KMS-11 (cell line): ENCODE measurements around the gene FMNL2.

Source experiments
- H2AFZ ChIP-seq: fragments of 200-600 bp; sonication (generic); 2 replicates; pipeline ENCODE4 v1.6.1; 2016; ENCODE audit warnings: antibody characterized with exemption, mixed run types, low read depth
- H3K27ac ChIP-seq: fragments of 200-600 bp; sonication (generic); 2 replicates; pipeline ENCODE4 v1.6.1; 2016; ENCODE audit warnings: mild to moderate bottlenecking, mixed run types
- H3K27me3 ChIP-seq: fragments of 200-600 bp; sonication (generic); 2 replicates; pipeline ENCODE4 v1.6.1; 2017; ENCODE audit warnings: mild to moderate bottlenecking, low read depth, mixed run types, moderate library complexity; ENCODE audit not compliant: insufficient read depth
- H3K36me3 ChIP-seq: fragments of 200-600 bp; sonication (generic); 2 replicates; pipeline ENCODE4 v1.6.1; 2017; ENCODE audit warnings: mild to moderate bottlenecking, mixed run types; ENCODE audit not compliant: insufficient read depth
- H3K4me1 ChIP-seq: fragments of 200-600 bp; sonication (generic); 2 replicates; pipeline ENCODE4 v1.6.1; 2016; ENCODE audit warnings: mild to moderate bottlenecking, low read depth, mixed run types; ENCODE audit not compliant: poor library complexity, severe bottlenecking
- H3K4me2 ChIP-seq: fragments of 200-600 bp; sonication (generic); 2 replicates; pipeline ENCODE4 v1.7.0; 2016; ENCODE audit warnings: mild to moderate bottlenecking, mixed run types
- H3K4me3 ChIP-seq: fragments of 200-600 bp; sonication (generic); IDR thresholded peaks from 2 replicates; pipeline ENCODE4 v1.6.1; 2017; ENCODE audit warnings: low read depth, low read length, mixed read lengths; ENCODE audit not compliant: insufficient read depth
- H3K79me2 ChIP-seq: fragments of 200-600 bp; sonication (generic); 2 replicates; pipeline ENCODE4 v1.6.1; 2016; ENCODE audit warnings: low read depth, mixed run types; ENCODE audit not compliant: insufficient read depth
- H3K9ac ChIP-seq: fragments of 200-600 bp; sonication (generic); 2 replicates; pipeline ENCODE4 v1.6.1; 2016; ENCODE audit warnings: mild to moderate bottlenecking, mixed run types
- H4K20me1 ChIP-seq: fragments of 200-600 bp; sonication (generic); 2 replicates; pipeline ENCODE4 v1.6.1; 2016; ENCODE audit warnings: mild to moderate bottlenecking, mixed run types; ENCODE audit not compliant: insufficient read depth
- CTCF ChIP-seq: fragments of 200-600 bp; sonication (generic); conservative IDR thresholded peaks from 2 replicates; pipeline ENCODE4 v1.6.1; 2017; ENCODE audit warnings: low read depth, mild to moderate bottlenecking, antibody characterized with exemption, low read length, moderate library complexity, mixed read lengths

Gene FMNL2

GRCh38 chr2:152676461-152676860, 341.5 kb downstream of the FMNL2 start:
- Histone ChIP-seq H2AFZ (no peak overlapping the region), H3K9ac (no peak overlapping the region), H4K20me1 (peaks cover 10% of the 10 kb centered on the region; the same call in 1 of the 2 replicates), H3K36me3 (peaks cover 57% of the 10 kb centered on the region), H3K27ac (no peak overlapping the region), H3K4me2 (no peak overlapping the region), H3K4me3 (no peak overlapping the region), H3K79me2 (peaks cover 5% of the 10 kb centered on the region; the same call in 1 of the 2 replicates), H3K4me1 (no peaks in the 10 kb centered on the region), H3K27me3 (no peaks in the 10 kb centered on the region)
- TF ChIP-seq CTCF, result no peak

- Histone ChIP-seq H3K79me2 (peaks cover 24% of the 10 kb centered on the region; the same call in 1 of the 2 replicates), H4K20me1 (peaks cover 19% of the 10 kb centered on the region), H3K36me3 (peaks cover 38% of the 10 kb centered on the region)
These were observed 343.8 kb downstream of the FMNL2 start for GRCh38 chr2:152678808-152679207.

GRCh38 chr2:152682663-152683062, 347.7 kb downstream of the FMNL2 start:
- H2AFZ ChIP-seq, result no peak overlapping the region
- peaks cover 21% of the 10 kb centered on the region for H3K36me3 ChIP-seq
- H3K79me2 ChIP-seq, result peaks cover 63% of the 10 kb centered on the region
- no peaks in the 10 kb centered on the region for H3K27me3 ChIP-seq
- no peak overlapping the region for H3K9ac ChIP-seq
- no peak for TF ChIP-seq CTCF
- H4K20me1 ChIP-seq, result peaks cover 20% of the 10 kb centered on the region
- H3K4me3 ChIP-seq, result no peak overlapping the region
- H3K4me2 ChIP-seq, result no peak overlapping the region
- H3K27ac ChIP-seq, result no peak overlapping the region
- peaks cover 45% of the 10 kb centered on the region for H3K4me1 ChIP-seq

More at GRCh38 chr2:152678808-152679207, 343.8 kb downstream of the FMNL2 start:
- no peak for TF ChIP-seq CTCF
- H3K4me2 ChIP-seq, result no peak overlapping the region
- no peaks in the 10 kb centered on the region for H3K27me3 ChIP-seq
- H3K27ac ChIP-seq, result no peak overlapping the region
- H3K9ac ChIP-seq, result no peak overlapping the region
- H3K4me3 ChIP-seq, result no peak overlapping the region
- peaks cover 13% of the 10 kb centered on the region for H3K4me1 ChIP-seq
- no peak overlapping the region for H2AFZ ChIP-seq

- Histone ChIP-seq H3K36me3 (peaks cover 21% of the 10 kb centered on the region), H3K27me3 (no peaks in the 10 kb centered on the region), H2AFZ (no peak overlapping the region), H4K20me1 (peaks cover 17% of the 10 kb centered on the region), H3K4me2 (peak overlapping the region; percentile 16; the same call in 1 of the 2 replicates), H3K27ac (peak overlapping the region; percentile 17), H3K9ac (no peak overlapping the region), H3K79me2 (peaks cover 69% of the 10 kb centered on the region), H3K4me3 (no peak overlapping the region), H3K4me1 (peaks cover 45% of the 10 kb centered on the region)
- TF ChIP-seq CTCF, result no peak
These were observed 348.4 kb downstream of the FMNL2 start for GRCh38 chr2:152683400-152683799.
